PC-3 (cell line): ENCODE measurements around the gene CFAP299. TPM values are rescaled to one million over a fixed set of nuclear protein-coding genes. Genes with fewer than 3 reads are reported as not detected.

Source experiments
- ATAC-seq: fragments of 200-7000 bp; cut with Tn5 transposase; 2 replicates; pipeline ENCODE4 v1.9.1; 2020; ENCODE audit warnings: mild to moderate bottlenecking, moderate library complexity
- BruUV-seq: library from RNA; stranded (reverse); fragments of 400-500 nt; replicated peaks from 2 replicates; lab custom pipeline; 2021; lab: Mats Ljungman, UMichigan
- CTCF ChIA-PET: fragments of 300-600 bp; sonication (Branson Sonifier 250); formaldehyde crosslinking; loops from one replicate; lab custom pipeline; 2022; ENCODE audit warnings: antibody characterized with exemption; lab: Charles Lee
- POLR2A ChIA-PET: fragments of 300-600 bp; sonication (Branson Sonifier 250); formaldehyde crosslinking; loops from one replicate; lab custom pipeline; 2022; ENCODE audit warnings: antibody characterized with exemption; ENCODE audit not compliant: unreplicated experiment; lab: Charles Lee
- DNase-seq: peaks from one replicate; pipeline ENCODE4 v3.0.0-alpha.2; 2015
- H2AFZ ChIP-seq: fragments of 300-600 bp; sonication (generic); 2 replicates; pipeline ENCODE4 v1.6.0; 2016; ENCODE audit warnings: antibody characterized with exemption, low read length
- H3F3A ChIP-seq: fragments of 300-600 bp; sonication (generic); one replicate; pipeline ENCODE4 v1.6.0; 2017; ENCODE audit warnings: antibody characterized with exemption, low read length, control low read depth, mild to moderate bottlenecking; ENCODE audit not compliant: unreplicated experiment
- H3K27ac ChIP-seq: fragments of 300-600 bp; sonication (generic); 2 replicates; pipeline ENCODE4 v1.5.1; 2016; ENCODE audit warnings: mild to moderate bottlenecking, low read length
- H3K27me3 ChIP-seq: fragments of 300-600 bp; sonication (generic); 2 replicates; pipeline ENCODE4 v1.6.1; 2016; ENCODE audit warnings: low read length, mixed read lengths
- H3K36me3 ChIP-seq: fragments of 300-600 bp; sonication (generic); 2 replicates; pipeline ENCODE4 v1.6.1; 2016; ENCODE audit warnings: low read depth, mixed run types, low read length, mixed read lengths
- H3K4me1 ChIP-seq: fragments of 300-600 bp; sonication (generic); 2 replicates; pipeline ENCODE4 v1.5.1; 2016; ENCODE audit warnings: low read length; ENCODE audit not compliant: insufficient read depth
- H3K4me2 ChIP-seq: fragments of 300-600 bp; sonication (generic); 2 replicates; pipeline ENCODE4 v1.6.0; 2016; ENCODE audit warnings: low read length
- H3K4me3 ChIP-seq: fragments of 300-600 bp; sonication (generic); 2 replicates; pipeline ENCODE4 v1.5.1; 2016; ENCODE audit warnings: mild to moderate bottlenecking, low read length, mixed read lengths
- H3K79me2 ChIP-seq: fragments of 300-600 bp; sonication (generic); 2 replicates; pipeline ENCODE4 v1.6.1; 2017; ENCODE audit warnings: low read length, mixed read lengths
- H3K9ac ChIP-seq: fragments of 300-600 bp; sonication (generic); 2 replicates; pipeline ENCODE4 v1.6.0; 2016; ENCODE audit warnings: mild to moderate bottlenecking, low read length
- H3K9me2 ChIP-seq: fragments of 300-600 bp; sonication (generic); replicated peaks from 2 replicates; pipeline ENCODE4 v1.6.1; 2016; ENCODE audit warnings: mixed run types, low read length, mixed read lengths
- H3K9me3 ChIP-seq: fragments of 300-600 bp; sonication (generic); 2 replicates; pipeline ENCODE4 v1.6.1; 2016; ENCODE audit warnings: low read length, mixed read lengths
- H4K20me1 ChIP-seq: fragments of 300-600 bp; sonication (generic); 2 replicates; pipeline ENCODE4 v1.6.1; 2016; ENCODE audit warnings: low read length, mixed read lengths
- EZH2 ChIP-seq: fragments of 300-600 bp; sonication (generic); IDR thresholded peaks from one replicate; pipeline ENCODE4 v1.6.1; 2017; ENCODE audit warnings: antibody characterized with exemption, mild to moderate bottlenecking, low read length; ENCODE audit not compliant: unreplicated experiment
- EZH2phosphoT487 ChIP-seq: fragments of 300-600 bp; sonication (generic); IDR thresholded peaks from 2 replicates; pipeline ENCODE4 v1.6.1; 2018; ENCODE audit warnings: mild to moderate bottlenecking, antibody characterized with exemption, low read length, borderline replicate concordance
- intact Hi-C: fragments of 100-400 bp; cut with micrococcal nuclease; formaldehyde crosslinking; loops from 2 replicates; pipeline ENCODE4 v1.9.0; 2023
- total RNA-seq: library from RNA; depleted of rRNA; stranded (reverse); fragments of >200 nt; gene quantifications from 2 replicates; pipeline ENCODE4 v1.2.3, GENCODE V29; 2014
- TF ChIP-seq, protein P1 (sequence below): fragments of 300-600 bp; sonication (generic); conservative IDR thresholded peaks from 2 replicates; pipeline ENCODE4 v1.5.1; 2017; ENCODE audit warnings: antibody characterized with exemption, low read depth, mild to moderate bottlenecking, low read length

Gene CFAP299
- total RNA-seq, 1 experiment from 2014 or later = not detected

DNA sequence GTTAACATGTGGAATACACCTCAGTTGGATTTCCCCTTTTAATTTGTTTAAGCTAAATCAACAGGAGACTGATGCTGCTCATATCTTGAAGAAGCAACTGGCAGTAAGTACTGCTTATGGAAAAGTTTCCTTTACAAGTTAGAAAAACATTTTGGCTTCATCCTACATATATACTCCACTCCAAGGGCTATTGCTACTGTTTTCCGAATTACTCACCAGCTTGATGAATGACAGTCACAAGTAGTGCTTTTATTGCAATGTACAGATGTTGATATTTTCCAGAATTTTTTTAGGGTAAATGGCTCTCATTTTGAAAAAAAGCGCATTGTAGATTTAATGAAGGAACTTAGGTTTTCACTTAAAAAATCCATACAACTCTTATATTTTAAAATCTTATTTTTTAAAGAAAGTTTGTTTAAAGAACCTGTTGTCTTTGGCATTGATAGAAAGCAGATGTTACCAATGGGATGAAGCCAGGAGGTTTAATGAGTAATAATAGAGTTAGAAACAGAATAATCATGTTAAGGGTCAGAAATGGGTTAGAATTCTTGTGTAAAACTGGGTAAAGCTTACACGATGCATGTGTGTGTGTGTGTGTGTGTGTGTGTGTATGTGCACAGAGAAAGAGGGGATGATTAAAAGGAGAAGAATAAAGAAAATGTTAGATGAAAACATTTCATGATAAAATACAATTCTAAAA, 272.9 kb downstream of the CFAP299 start:
- no peak for DNase-seq
- no peaks in the 10 kb centered on the region for H3K79me2 ChIP-seq
- no peaks in the 10 kb centered on the region for H3K9me3 ChIP-seq
- ChIA-PET POLR2A (no interaction called here), CTCF (no interaction called here)
- H3F3A ChIP-seq = no peaks in the 10 kb centered on the region
- intact Hi-C loops = no loop called here
- H4K20me1 ChIP-seq = no peaks in the 10 kb centered on the region
- no peak overlapping the region for H3K27ac ChIP-seq
- peaks cover 18% of the 10 kb centered on the region for H3K4me1 ChIP-seq
- no peak overlapping the region for H3K4me3 ChIP-seq
- no peaks in the 10 kb centered on the region for H3K27me3 ChIP-seq
- ATAC-seq = no peak
- no peaks in the 10 kb centered on the region for H3K36me3 ChIP-seq
- H3K4me2 ChIP-seq = no peak overlapping the region
- H3K9ac ChIP-seq = no peak overlapping the region
- TF ChIP-seq EZH2 = no peak
- no peak for TF ChIP-seq EZH2phosphoT487
- TF ChIP-seq, protein P1, sequence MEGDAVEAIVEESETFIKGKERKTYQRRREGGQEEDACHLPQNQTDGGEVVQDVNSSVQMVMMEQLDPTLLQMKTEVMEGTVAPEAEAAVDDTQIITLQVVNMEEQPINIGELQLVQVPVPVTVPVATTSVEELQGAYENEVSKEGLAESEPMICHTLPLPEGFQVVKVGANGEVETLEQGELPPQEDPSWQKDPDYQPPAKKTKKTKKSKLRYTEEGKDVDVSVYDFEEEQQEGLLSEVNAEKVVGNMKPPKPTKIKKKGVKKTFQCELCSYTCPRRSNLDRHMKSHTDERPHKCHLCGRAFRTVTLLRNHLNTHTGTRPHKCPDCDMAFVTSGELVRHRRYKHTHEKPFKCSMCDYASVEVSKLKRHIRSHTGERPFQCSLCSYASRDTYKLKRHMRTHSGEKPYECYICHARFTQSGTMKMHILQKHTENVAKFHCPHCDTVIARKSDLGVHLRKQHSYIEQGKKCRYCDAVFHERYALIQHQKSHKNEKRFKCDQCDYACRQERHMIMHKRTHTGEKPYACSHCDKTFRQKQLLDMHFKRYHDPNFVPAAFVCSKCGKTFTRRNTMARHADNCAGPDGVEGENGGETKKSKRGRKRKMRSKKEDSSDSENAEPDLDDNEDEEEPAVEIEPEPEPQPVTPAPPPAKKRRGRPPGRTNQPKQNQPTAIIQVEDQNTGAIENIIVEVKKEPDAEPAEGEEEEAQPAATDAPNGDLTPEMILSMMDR = no peak
- H2AFZ ChIP-seq = no peak overlapping the region
- H3K9me2 ChIP-seq = no peaks in the 10 kb centered on the region
- no TSS peak for BruUV-seq

DNA sequence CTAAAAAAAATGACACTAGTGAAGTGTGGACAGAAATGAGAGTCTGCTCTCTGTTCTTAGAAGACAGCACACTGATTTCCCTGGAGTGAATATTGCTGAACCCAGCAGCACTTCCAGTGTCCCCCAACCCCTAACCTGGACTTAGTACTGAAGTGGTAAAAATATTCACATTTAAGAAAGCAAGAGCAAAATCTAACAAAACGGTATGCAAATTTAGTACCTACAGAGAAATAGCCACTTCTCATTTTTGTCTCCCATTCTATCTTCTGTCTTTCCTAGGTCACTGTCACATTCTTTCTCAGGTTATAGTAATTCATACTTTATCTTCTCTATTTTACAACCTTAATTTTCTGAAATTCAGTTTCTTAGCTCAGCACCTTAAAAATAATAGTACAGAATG, 274.7 kb downstream of the CFAP299 start:
- no peak overlapping the region for H3K9ac ChIP-seq
- no peak for DNase-seq
- H3K36me3 ChIP-seq = no peaks in the 10 kb centered on the region
- ChIA-PET CTCF (no interaction called here), POLR2A (no interaction called here)
- H4K20me1 ChIP-seq = no peaks in the 10 kb centered on the region
- TF ChIP-seq, protein P1 = no peak
- TF ChIP-seq EZH2 = no peak
- TF ChIP-seq EZH2phosphoT487 = no peak
- intact Hi-C loops = no loop called here
- ATAC-seq = no peak
- H2AFZ ChIP-seq = no peak overlapping the region
- no peak overlapping the region for H3K4me3 ChIP-seq
- no peaks in the 10 kb centered on the region for H3K27me3 ChIP-seq
- BruUV-seq = no TSS peak
- no peaks in the 10 kb centered on the region for H3K79me2 ChIP-seq
- H3K27ac ChIP-seq = no peak overlapping the region
- no peaks in the 10 kb centered on the region for H3F3A ChIP-seq
- no peaks in the 10 kb centered on the region for H3K9me3 ChIP-seq
- H3K9me2 ChIP-seq = no peaks in the 10 kb centered on the region
- peaks cover 15% of the 10 kb centered on the region; the same call in 1 of the 2 replicates for H3K4me1 ChIP-seq
- H3K4me2 ChIP-seq = no peak overlapping the region

DNA sequence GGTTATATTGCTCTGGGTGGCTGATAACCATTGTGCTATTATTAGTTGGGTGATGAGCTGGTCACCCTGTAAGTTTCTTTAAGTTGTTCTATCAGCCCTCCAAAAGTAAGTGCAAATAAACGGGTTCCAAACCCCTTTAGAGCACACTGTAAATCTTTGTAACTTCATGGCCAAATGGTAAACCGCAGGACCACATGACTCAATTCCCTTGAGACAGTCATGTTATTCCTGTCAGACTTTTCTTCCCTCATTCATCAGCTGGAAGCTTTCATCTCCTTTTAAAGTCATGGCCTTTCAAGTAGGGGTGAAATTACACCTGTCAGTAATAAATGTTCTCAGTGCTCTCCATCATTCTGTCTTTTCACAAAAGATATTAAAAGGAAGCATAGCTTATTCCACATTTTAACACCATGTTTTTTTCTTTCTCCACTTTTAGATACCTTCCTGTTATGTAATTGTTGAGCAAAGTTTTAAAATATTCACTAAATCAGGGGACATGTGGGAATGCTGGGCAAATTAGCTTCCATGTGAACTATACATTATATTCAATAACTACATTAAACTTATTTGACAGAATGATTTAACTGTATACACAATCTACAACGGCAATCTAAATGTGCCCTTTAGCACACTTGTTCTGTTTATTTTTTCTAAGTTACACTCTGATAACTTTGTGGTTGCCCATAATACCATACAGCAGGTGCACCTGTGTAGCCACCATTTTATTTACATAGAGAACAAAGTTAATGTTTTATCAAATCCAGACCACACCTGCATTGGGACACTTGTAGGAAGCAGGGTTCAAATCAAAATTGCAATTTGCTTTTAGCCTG, 275.5 kb downstream of the CFAP299 start:
- H4K20me1 ChIP-seq = no peaks in the 10 kb centered on the region
- ATAC-seq (no peak), DNase-seq (no peak)
- no TSS peak for BruUV-seq
- TF ChIP-seq EZH2phosphoT487 (no peak), EZH2 (no peak)
- TF ChIP-seq, protein P1 = no peak
- H3K9me2 ChIP-seq = no peaks in the 10 kb centered on the region
- no peaks in the 10 kb centered on the region for H3K27me3 ChIP-seq
- H3K9me3 ChIP-seq = no peaks in the 10 kb centered on the region
- no peak overlapping the region for H2AFZ ChIP-seq
- no peak overlapping the region for H3K4me3 ChIP-seq
- intact Hi-C loops = no loop called here
- H3F3A ChIP-seq = no peaks in the 10 kb centered on the region
- no peaks in the 10 kb centered on the region for H3K79me2 ChIP-seq
- H3K36me3 ChIP-seq = no peaks in the 10 kb centered on the region
- ChIA-PET POLR2A (no interaction called here), CTCF (no interaction called here)
- H3K4me1 ChIP-seq = peaks cover 13% of the 10 kb centered on the region; the same call in 1 of the 2 replicates
- H3K27ac ChIP-seq = no peak overlapping the region
- no peak overlapping the region for H3K9ac ChIP-seq
- H3K4me2 ChIP-seq = no peak overlapping the region
